ENCODE data around the gene PGC. TPM values are rescaled to one million over a fixed set of nuclear protein-coding genes. Genes with fewer than 3 reads are reported as not detected.

The PGC gene
- total and polyA plus RNA-seq, 8 donors = 1.0 to 33.6 (median 3.2) TPM

- no peak for ATAC-seq
These were observed 30.5 kb upstream of the PGC start for GRCh38 chr6:41777551-41778285.

GRCh38 chr6:41775293-41775882 is 28.2 kb upstream of the PGC start:
- Histone ChIP-seq H3K4me3 (no peak overlapping the region), H3K36me3 (peaks cover 0 to 10% (median 0%) of the 10 kb centered on the region in 3 donors), H3K9me3 (no peaks in the 10 kb centered on the region), H3K4me1 (peaks cover 0 to 7% (median 0%) of the 10 kb centered on the region in 3 donors), H3K27me3 (no peaks in the 10 kb centered on the region), H3K27ac (no peak overlapping the region)
- ATAC-seq = no peak
- peak in 1 of 6 donors; percentile 31 for DNase-seq
- intact Hi-C loops (cut with DNase I) = loop anchor here in 1 of 3 donors (10.0 kb wide), 1 partner anchor 171 kb away; no protein-coding TSS in a partner anchor
- no peak for FAIRE-seq
- 79 to 84% methylated on average over 13 of the region's 13 CpGs for WGBS, 2 donors
- TF ChIP-seq CTCF (IDR thresholded peaks at IDR 0.05) = no peak

More at GRCh38 chr6:41777551-41778285, 30.5 kb upstream of the PGC start:
- FAIRE-seq (no peak), DNase-seq (peak in 1 of 6 donors; percentile 30)
- Histone ChIP-seq H3K9me3 (no peaks in the 10 kb centered on the region), H3K4me3 (no peak overlapping the region), H3K27ac (no peak overlapping the region), H3K36me3 (no peaks in the 10 kb centered on the region), H3K4me1 (peaks cover 5 to 14% (median 6%) of the 10 kb centered on the region in 3 donors), H3K27me3 (no peaks in the 10 kb centered on the region)
- intact Hi-C loops (cut with DNase I) = loop anchor here in 1 of 3 donors (10.0 kb wide), 1 partner anchor 173 kb away; no protein-coding TSS in a partner anchor
- no peak for TF ChIP-seq CTCF (IDR thresholded peaks at IDR 0.05)
- WGBS, 2 donors = 80 to 87% methylated on average over 5 of the region's 5 CpGs

- no peak overlapping the region for H3K4me3 ChIP-seq
- no peak for TF ChIP-seq CTCF (IDR thresholded peaks at IDR 0.05)
- no peaks in the 10 kb centered on the region for H3K9me3 ChIP-seq
- intact Hi-C loops (cut with DNase I) = loop anchor here in 1 of 3 donors (10.0 kb wide), 1 partner anchor 170 kb away; no protein-coding TSS in a partner anchor
- H3K4me1 ChIP-seq = peaks cover 0 to 7% (median 0%) of the 10 kb centered on the region in 3 donors
- ATAC-seq = no peak
- peaks cover 0 to 10% (median 0%) of the 10 kb centered on the region in 3 donors for H3K36me3 ChIP-seq
- WGBS, 2 donors = 84% methylated on average over 3 of the region's 3 CpGs
- no peak overlapping the region for H3K27ac ChIP-seq
- DNase-seq = no peak
- H3K27me3 ChIP-seq = no peaks in the 10 kb centered on the region
- FAIRE-seq = no peak
These were observed 27.6 kb upstream of the PGC start for GRCh38 chr6:41774841-41775240.

GRCh38 chr6:41771058-41771983 is 24.1 kb upstream of the PGC start:
- no peaks in the 10 kb centered on the region for H3K27me3 ChIP-seq
- no peak overlapping the region for H3K27ac ChIP-seq
- no peaks in the 10 kb centered on the region for H3K4me1 ChIP-seq
- intact Hi-C loops (cut with DNase I) = loop anchor here in 1 of 3 donors (10.0 kb wide), 1 partner anchor 167 kb away; no protein-coding TSS in a partner anchor
- peak in 1 of 6 donors; percentile 45 for DNase-seq
- ATAC-seq = no peak
- WGBS, 2 donors = 90 to 91% methylated on average over 29 of the region's 29 CpGs
- H3K9me3 ChIP-seq = no peaks in the 10 kb centered on the region
- peaks cover 0 to 10% (median 0%) of the 10 kb centered on the region in 3 donors for H3K36me3 ChIP-seq
- no peak overlapping the region for H3K4me3 ChIP-seq
- TF ChIP-seq CTCF (IDR thresholded peaks at IDR 0.05) = no peak
- FAIRE-seq = no peak

All from pancreas (tissue), 10 donors.